Urinary bladder (tissue), 4 donors: Measurements from ENCODE around the gene KCTD10. TPM values are rescaled to one million over a fixed set of nuclear protein-coding genes. Genes with fewer than 3 reads are reported as not detected.
"Not testable (repeated sequence)": the region's sequence is repeated elsewhere in the genome, so short reads cannot be mapped to it uniquely, and the experiment has no call there.

Experiments used
- DNase-seq: peaks from one replicate; pipeline ENCODE4 v3.0.0-alpha.2; 2015; ENCODE audit errors: extremely low spot score
- H3K27ac ChIP-seq: one replicate; pipeline ENCODE4 v1.5.1; 2013; ENCODE audit warnings: low read depth, mild to moderate bottlenecking, moderate library complexity
- H3K36me3 ChIP-seq: one replicate; pipeline ENCODE4 v1.6.1; 2013; ENCODE audit warnings: mild to moderate bottlenecking, moderate library complexity; ENCODE audit not compliant: insufficient read depth
- H3K4me1 ChIP-seq: one replicate; pipeline ENCODE4 v1.6.1; 2013; ENCODE audit warnings: mild to moderate bottlenecking, moderate library complexity; ENCODE audit not compliant: insufficient read depth
- H3K4me3 ChIP-seq: one replicate; pipeline ENCODE4 v1.5.1; 2013; ENCODE audit warnings: low read depth, low read length
- WGBS: extraction: QIAGEN DNeasy Blood & Tissue Kit; methylation state at CpG from one replicate; pipeline ENCODE4 v1.1.7; 2013; 5-methylcytosine and 5-hydroxymethylcytosine counted together
- polyA plus RNA-seq: library from polyadenylated mRNA; stranded (reverse); fragments of 200-250 nt; gene quantifications from one replicate; pipeline ENCODE4 v1.2.3, GENCODE V29; 2013
- total RNA-seq: library from RNA; depleted of rRNA; stranded (reverse); fragments of >200 nt; gene quantifications from one replicate; pipeline ENCODE4 v1.2.3, GENCODE V29; 2014
- donor health status: healthy with polysubstance abuse.
- donor health status: healthy.

KCTD10 gene
- total and polyA plus RNA-seq, 2 donors: 34.2 to 84.5 TPM

GRCh38 chr12:109423392-109423791 lies 53.7 kb downstream of the KCTD10 start:
- Histone ChIP-seq H3K4me1 (no peaks in the 10 kb centered on the region), H3K4me3 (no peak overlapping the region), H3K36me3 (no peaks in the 10 kb centered on the region), H3K27ac (no peak overlapping the region)
- no peak for DNase-seq
- WGBS: 87% methylated on average over 9 of the region's 9 CpGs

- no peaks in the 10 kb centered on the region for H3K36me3 ChIP-seq
- H3K4me3 ChIP-seq: no peak overlapping the region
- DNase-seq: no peak
- 47% methylated on average over 10 of the region's 10 CpGs for WGBS
- H3K4me1 ChIP-seq: no peaks in the 10 kb centered on the region
- H3K27ac ChIP-seq: no peak overlapping the region
Observed at GRCh38 chr12:109422251-109422650, 54.8 kb downstream of the KCTD10 start.

- H3K4me1 ChIP-seq: no peaks in the 10 kb centered on the region
- WGBS: 77% methylated on average over 8 of the region's 8 CpGs
- H3K36me3 ChIP-seq: no peaks in the 10 kb centered on the region
- no peak overlapping the region for H3K4me3 ChIP-seq
- no peak for DNase-seq
- no peak overlapping the region for H3K27ac ChIP-seq
Observed at GRCh38 chr12:109421355-109422087, 55.6 kb downstream of the KCTD10 start.

- 23% methylated on average over 4 of the region's 4 CpGs for whole genome bisulfite sequencing
- H3K4me1 ChIP-seq: no peaks in the 10 kb centered on the region
- H3K27ac ChIP-seq: no peak overlapping the region
- H3K36me3 ChIP-seq: no peaks in the 10 kb centered on the region
- no peak overlapping the region for H3K4me3 ChIP-seq
- no peak for DNase-seq
Observed at GRCh38 chr12:109418848-109419480, 58.1 kb downstream of the KCTD10 start.

- not testable (repeated sequence) for DNase-seq, H3K4me3 ChIP-seq, H3K27ac ChIP-seq, H3K36me3 ChIP-seq, H3K4me1 ChIP-seq
- WGBS: 99% methylated on average over 4 of the region's 4 CpGs
Observed at GRCh38 chr12:109406147-109406546, 71.0 kb downstream of the KCTD10 start.

GRCh38 chr12:109404841-109405240 lies 72.3 kb downstream of the KCTD10 start:
- H3K4me1 ChIP-seq, H3K36me3 ChIP-seq, H3K27ac ChIP-seq, DNase-seq, H3K4me3 ChIP-seq: not testable (repeated sequence)
- 98% methylated on average over 2 of the region's 2 CpGs for WGBS

Other genes with a start within 250 kb of the KCTD10 start
- gene FOXN4, start 168.0 kb downstream of the KCTD10 start, total RNA-seq: not detected
- gene FOXN4, start 168.0 kb downstream of the KCTD10 start, polyA plus RNA-seq: not detected
- not detected for gene MYO1H, start 129.4 kb downstream of the KCTD10 start, total RNA-seq
- gene MYO1H, start 129.4 kb downstream of the KCTD10 start, polyA plus RNA-seq: not detected
- gene UBE3B, start 334 bp upstream of the KCTD10 start, total RNA-seq: 40.1 TPM
- 22.7 TPM for gene UBE3B, start 334 bp upstream of the KCTD10 start, polyA plus RNA-seq
- gene MMAB, start 96.2 kb upstream of the KCTD10 start, total RNA-seq: 15.9 TPM
- 26.7 TPM for gene MMAB, start 96.2 kb upstream of the KCTD10 start, polyA plus RNA-seq
- 10.5 TPM for gene MVK, start 96.5 kb upstream of the KCTD10 start, total RNA-seq
- gene MVK, start 96.5 kb upstream of the KCTD10 start, polyA plus RNA-seq: 13.2 TPM
- 1.2 TPM for gene FAM222A, start 236.5 kb upstream of the KCTD10 start, total RNA-seq
- gene FAM222A, start 236.5 kb upstream of the KCTD10 start, polyA plus RNA-seq: 1.2 TPM